NCI-H1436 treated with DMSO at 0.1 percent for 48 hours (cell line): Measurements from ENCODE around the gene PTPRJ.

Source experiments
- DNase-seq: peaks from one replicate; lab custom pipeline; 2025; lab: John Stamatoyannopoulos, UW

PTPRJ gene

DNA sequence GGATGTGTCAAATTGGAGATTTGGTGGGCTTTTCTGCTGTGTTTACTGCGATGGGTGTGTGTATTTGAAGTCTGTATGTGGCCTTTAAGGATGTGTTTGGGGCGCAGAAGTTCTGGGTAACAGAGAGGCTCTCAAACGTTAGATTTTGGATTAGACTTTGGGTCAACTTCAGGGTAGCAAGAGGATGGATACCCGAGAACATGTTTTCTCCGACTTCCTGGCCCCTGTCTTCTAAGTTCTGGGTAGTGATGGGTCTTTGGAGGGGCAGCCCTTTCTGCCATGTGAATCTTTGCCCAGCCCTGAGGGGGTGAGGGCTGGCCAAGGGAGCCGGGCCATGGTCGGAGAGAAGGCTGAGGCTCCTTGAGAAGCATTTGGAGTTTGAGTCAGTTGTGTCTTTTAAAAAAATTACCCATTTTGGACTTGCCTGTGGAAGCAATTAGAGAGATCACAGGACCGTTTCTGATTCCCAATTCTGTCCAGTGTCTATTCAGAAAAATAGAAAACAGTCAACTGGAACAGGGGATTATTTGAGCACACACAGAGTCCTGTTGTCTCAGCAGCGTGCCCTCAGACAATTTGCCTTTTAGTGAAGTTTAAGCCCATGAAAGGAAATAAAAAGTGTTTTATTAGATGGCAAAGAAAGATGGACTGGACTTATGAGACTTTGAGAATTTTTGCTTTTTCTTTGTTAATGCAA lies 114.4 kb downstream of the PTPRJ start:
- DNase-seq = no peak

DNA sequence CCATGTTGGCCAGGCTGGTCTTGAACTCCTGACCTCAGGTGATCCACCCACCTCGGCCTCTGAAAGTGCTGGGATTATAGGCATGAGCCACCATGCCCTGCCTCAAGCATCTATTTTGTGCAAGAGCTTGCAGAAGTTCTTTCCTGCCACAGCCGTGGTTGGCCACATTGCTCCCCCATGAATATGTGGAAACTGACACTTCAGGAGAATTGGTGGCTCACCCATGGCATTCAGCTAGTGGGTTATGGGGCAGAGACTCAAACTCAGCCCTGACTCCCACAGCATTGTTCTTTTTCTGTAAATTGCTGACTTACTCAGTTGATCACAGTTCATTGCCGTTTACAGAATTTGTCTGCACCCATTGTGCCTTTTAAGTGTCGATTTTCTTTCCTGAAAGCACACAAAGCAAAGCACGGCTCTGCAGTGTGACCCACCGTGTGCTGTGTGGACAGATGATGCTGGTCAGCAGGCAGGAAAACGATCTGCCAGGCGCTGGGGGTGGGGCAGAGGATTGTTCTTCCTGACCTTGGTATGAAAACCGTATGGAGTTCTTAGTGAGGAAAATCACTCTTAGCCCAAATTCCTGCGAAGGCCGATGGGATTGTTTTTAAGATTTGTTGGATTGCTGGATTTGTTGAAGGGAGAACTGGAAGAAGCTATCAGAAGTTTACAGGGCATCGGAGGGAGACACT lies 115.6 kb downstream of the PTPRJ start:
- no peak for DNase-seq

DNA sequence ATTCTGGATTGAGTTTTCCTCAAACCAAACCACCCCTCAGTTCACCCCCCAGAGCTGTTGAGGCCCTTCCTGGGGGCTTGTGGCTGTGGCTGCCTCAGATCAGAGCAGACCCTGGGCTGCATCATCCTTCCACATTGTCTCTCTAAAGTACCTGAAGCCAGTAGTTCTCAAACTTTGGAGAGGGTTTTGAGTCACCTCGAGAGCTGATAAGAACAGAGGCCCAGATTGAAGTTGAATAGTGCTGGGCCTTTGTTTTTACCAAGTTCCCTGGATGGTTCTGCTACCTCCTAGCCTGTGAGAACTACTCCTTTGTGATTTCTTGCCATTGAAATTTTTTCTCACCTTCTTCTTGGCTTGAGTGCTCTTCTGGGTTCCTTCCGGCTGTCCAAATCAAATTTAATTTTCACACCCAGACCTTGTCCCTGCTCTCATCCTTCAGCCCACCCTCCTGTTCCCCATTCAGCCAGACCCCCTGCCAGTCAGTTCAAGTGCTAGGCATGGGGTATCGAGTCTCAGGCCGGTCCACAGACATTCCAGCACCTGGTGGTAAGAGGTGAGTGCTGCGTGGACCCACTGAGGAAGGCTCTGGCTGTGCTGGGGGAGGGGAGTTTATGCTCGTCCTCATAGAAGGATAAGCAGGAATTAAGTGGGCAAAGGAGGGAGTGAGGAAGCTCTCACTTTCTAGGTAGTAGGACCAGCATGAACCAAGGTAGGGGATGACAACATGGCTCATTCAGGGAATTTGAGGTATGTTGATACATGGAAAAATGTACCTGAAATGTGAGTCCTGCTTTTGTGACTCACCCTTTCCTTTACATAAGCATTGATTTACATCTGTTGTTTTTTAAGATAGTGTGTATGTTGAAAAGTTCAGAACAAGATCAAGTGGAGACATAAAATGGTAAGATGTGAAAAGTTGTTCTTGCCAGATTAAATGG lies 116.5 kb downstream of the PTPRJ start:
- DNase-seq = no peak

DNA sequence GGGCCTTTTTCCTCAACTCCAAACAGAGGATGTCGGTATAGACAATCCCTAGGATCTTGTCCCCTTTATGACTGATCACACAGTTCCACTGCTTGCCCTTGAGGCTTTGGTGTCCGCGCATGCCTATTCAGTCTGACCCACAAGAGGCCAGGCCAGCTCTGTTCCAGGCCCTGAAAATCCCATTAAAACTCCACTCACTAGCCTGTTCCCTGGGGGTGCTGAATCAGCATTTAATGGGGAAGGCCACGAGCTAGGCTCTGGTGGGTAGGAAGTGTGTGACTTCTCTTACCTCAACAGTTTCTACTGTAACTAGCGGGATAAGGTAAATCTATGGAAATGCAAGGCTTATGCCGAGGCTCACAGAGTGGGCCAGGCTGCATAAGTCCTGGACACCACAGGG lies 117.7 kb downstream of the PTPRJ start:
- no peak for DNase-seq

DNA sequence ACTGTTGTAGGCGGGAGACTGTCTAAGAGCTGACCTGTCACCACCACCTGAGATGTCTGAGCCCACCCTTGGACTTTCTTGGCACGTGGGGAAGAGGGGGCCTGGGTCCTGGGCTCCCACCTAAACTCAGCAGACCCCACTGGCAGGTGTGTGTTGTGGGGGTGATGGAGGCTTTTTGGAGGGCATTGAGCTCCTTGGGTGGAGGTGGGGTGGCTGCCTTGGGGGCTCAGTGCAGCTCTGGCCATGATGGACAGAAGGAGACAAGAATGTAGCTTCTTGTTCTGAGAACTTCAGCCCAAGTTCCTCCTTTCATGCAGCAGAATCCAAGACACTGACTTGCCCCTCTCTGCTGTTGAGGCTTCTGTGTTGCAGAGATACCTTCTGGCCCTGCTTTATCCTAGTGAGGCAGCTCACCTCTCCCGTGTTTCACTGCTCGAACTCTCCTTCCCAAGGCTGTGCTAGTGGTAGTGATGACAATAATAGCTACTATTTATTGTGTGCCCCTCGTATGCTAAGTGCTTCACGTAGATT lies 119.6 kb downstream of the PTPRJ start:
- no peak for DNase-seq

DNA sequence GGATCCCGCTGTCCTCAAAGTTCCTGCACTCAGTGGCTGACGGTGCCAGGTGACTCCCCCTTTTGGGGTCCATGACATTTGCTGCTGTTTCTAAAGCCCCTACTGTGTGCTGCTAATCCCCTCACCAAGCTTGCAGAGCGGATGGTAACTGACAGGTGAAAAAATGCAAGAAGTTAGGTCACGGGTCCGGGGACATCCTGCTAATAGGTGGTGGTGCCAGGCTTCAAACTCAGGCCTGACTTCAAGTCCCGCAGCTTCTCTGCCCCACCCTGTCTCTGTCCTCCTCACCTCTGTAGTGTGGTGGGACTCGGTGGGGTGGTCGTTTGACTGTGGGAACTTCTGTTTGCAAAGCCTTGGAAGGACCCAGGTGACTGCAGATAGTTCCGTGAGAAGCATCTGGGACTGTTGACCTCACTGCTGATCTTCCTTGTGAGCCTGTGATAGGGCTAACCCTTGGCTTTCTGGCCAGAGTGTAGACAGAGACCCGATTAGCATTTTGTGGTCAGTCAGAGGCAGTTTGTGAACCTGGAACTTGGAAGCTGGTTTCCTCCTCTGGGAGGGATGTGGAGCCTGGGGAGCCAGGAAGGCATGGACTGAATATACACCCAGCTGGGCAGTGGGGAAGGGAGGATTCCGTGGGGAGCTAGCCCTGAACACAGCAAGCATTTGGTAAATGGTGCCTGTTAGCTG lies 120.8 kb downstream of the PTPRJ start:
- no peak for DNase-seq

DNA sequence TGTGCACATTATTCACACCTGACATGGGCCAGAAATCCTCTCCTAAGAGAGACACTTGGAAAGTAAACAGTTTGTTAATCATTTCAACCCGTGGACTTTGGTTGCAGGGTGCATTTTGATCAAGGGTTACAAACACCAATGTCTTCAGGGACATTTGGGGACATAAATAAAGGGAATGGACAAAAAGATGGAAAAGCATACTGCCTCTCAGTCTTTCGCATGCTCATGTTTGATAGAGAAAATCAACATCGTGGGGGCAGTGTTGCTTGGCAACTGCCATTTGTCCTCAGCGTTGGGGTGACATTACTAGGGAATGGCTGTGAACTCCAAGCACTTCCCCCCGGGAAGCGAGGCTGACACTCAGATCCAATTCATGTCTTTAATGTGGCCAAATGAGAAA lies 121.6 kb downstream of the PTPRJ start:
- no peak for DNase-seq

DNA sequence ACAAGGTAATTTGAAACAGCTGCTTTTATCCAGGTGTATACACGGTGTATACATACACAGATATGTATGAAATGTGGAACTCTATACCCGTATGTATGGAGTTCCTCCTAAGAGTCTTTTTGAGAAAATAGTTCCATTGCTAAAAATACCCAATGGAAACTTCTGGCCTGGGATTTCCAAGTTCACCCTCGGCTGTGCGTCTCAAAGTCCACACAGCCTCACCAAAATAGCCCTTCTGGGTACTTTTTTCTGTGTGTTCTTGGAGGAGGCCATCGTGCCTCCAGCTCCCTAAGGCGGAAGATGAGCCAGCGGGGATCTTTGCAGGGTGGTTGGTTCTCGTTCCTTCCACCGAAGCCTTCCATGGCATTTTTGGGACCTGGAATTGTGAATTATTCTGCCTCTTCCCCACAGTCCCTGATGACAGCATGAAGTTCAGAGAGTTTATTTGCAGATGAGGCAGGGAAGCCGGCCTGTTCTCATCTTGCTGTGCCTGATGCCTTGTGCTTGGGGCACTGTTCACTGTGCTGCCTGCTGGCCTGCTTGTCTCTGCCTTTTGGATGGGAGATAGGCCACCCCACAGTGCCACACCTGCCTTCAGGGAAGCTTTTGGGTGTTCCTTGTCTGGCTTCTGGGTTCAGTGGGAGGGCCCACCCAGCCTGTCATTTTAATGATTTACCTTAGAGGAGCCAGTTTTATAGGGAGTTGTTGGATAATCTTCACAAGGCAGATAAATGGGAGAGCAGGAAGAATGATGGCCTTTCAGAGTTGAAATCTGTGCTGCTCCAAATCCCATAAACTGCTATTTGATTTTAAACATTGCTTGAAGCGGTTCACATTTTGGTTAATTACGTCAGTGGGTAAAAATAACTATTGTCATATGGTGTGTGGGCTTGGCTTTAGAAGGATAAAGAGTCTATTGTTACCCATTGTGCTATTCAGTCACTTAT lies 123.5 kb downstream of the PTPRJ start:
- DNase-seq = no peak

DNA sequence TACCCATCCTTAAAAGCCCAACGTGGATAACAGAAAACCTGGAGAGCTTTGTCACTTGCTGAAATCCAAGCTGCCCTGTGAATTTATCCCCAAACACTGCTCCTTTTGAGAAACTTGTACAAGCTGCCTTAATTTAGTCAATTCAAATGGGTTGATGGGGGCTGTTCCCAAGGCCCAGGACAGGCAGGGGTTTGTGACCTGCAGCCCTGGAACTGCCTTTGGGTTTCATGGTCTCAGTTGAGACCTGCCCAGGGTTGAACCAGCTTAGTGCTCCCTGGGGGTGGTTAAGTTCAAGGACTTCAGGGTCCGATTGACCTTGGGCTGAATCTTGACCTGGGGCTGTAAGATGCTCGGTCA lies 124.2 kb downstream of the PTPRJ start:
- no peak for DNase-seq

DNA sequence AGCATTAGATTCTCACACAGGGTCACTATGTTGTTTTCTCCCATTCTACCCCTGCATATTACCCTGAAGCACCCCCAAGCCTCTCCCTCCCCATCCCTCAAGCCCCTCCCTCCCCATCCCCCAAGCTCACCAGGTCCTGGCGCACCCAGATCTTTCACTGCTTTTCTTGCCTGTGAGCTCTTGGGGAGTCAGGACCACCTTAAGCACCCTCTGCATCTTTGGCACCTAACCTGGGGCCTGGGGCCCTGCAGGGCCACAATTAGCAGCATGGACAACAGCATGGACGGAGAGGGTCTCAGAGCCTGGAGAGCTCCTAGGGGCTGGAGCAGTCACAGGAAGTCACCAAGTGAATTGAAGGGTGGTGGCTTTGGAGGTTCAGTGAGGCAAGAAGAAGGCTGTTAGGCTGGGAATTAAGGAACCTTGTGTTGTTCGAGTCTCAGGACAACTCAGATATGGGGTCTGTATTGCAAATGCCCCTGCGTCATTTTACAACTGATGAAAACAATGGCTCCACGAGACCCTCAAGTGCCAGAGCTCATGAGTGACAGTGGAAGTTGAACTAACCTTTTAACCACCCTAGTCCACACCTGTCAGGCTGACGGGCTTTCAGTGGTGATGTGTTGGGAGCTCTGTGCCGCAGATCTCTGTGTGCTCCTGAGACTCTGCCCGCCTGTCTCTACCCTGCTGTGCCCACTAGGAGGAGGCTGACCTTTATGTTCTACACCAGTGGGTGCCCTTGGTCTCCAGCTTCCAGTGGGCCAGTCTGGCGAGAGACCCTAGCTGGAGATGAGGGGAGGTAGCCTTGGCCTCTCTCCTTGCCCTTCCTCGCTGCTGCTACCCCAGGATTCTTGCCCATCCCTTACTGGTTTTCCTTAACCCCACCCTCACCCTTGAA lies 125.0 kb downstream of the PTPRJ start:
- no peak for DNase-seq

DNA sequence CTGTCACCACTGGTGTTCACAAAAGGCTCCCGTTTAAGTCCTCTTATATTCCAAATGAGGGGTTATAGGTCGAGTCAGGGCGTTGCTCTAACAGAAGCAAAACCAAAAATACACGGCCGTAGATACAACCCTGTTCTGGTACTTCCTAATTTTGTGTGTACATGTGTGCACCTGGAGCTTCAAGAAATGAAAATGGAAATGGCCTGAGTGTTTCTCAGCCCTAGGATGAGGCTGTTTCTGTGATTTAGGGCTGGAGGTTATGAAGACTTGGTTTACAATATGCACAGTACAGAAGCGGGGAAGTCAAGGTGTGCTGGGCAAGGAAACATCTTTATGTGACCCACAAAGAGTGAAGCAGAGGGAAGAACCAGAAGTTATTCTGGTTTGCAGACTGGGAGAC lies 125.8 kb downstream of the PTPRJ start:
- DNase-seq = no peak

DNA sequence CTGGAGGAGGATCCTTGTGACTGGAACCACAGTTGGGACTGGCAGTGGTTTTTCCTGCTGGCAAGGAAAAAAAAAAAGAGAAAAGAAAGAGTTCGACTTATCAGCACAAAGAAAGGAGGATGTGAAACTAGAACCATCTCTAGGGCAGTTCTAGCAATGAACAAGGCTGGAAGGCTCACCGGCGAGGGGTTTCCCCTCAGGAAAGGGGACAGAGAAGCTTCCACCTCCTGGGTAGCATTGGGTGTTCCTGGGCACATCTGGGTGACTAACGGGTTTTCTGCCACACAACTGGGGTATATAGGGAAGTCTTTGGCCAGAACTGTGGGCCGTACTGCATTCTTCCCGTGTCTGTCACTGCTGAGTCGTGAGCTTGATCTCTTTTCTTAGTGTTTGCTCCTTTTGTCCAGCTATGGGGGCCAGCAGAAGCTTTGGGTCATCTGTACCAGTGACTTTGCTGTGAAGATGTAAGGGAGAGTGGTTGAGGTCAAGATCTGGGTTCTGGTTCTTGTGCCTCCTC lies 126.9 kb downstream of the PTPRJ start:
- DNase-seq = no peak

DNA sequence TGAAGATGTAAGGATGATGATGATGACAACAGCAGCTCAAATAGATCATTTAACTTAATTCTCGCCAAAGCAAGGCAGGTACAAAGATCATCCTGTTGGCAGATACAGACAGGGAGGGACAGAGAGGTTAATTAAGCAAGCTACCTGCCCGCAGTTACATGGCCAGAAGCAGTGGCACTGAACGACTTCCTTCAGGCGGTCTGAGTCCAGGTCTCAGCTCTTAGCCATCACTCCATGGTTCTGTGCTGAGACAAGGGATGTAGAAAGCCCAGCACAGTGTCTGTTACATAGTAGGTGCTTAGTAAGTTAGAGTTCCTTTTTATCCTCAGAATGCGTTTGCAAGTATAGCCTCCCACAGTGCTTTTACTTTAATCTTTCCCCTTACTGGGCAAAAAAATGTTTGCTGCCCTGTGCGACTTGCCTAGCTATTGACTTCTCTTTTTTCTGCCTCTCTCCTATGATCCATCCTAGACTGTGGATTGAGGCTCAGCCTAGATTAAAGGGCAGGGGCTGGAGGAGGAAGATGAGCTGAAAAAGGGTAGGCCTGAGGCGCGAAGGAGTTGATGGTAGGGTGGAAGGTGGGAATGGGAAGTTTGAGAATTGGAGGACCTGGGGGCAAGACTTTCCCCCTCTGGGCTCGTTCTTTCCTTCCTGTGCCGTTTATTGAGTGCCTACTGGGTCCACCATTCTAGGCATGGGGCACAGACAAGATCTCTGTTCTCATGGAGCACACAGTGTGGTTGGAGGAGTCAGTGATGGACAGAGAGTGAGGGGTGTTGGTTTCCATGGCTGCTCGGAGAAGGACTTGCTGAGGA lies 128.1 kb downstream of the PTPRJ start:
- no peak for DNase-seq

DNA sequence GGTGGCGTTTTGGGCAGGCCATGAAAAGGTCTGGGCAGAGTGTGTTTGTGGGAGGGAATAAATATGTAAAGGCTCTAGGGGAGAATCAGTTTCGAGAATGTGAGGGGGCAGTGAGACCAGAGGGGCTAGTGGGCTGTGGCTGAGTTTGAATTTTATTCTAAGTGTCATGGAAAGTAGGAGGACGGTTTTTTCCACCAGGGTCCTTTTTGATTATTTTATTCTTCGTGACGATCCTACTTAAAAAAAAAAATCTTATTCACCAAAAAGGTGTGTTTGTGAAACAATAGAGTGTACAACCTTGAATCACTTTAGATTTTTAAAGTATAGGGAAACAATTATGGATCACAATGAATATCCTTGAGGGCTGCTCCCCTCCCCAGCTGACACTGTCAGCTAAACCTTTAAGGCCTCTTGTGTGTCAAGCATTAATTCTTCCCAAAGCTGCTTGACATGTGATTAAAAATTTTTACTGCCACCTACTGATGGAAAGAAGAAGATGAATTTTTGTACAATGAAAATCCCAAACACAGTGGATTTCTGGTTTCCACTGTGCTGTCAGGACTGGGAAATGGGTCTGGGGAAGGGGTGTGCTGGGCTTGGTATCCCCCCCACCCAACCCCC lies 128.8 kb downstream of the PTPRJ start:
- no peak for DNase-seq

DNA sequence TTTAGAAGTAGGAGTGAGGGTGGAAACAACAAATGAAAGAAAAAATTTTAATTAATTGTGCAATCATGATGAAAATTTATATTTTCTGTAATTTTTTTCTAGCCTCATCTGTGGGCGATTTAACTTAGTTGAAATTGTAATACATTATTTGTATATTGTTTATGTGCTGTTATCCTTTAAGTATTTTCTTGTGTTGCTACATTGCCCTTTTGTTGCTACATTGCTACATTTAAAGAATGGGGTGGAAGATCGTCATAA lies 130.1 kb downstream of the PTPRJ start:
- DNase-seq = no peak

DNA sequence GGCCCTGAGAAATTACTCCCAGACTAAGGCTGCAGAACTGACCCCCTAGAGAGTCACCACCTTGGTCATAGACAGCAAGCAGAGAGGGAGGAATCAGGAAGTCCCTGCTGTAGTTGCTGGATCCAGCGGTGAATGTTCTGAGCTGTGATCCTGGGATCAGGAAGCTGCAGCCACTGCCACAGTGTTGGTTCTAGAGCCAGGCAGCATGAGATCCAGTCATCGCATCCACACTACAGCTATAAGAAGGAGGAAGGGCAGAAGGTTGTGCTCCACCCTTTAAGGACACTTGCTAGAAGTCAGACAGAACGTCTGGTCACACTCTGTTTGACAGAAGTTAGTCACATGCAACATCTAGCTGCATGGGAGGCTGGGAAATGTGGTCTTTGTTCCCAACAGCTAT lies 131.5 kb downstream of the PTPRJ start:
- DNase-seq = no peak

DNA sequence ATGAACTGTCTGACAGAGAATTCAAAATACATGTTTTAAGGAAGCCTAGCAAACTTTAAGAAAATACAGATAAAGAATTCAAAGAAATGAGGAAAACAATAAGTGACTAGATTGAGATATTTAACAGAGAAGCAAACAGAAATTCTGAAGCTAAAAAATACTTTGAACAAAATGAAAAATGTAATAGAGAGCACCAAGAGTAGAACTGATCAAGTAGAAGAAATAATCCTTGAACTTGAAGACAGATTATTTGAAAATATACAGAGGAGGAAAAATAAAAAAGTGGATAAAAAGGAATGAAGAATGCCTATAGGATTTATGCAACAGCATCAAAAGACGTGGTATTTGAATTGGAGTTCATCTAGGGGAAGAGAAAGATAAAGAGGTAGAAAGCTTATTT lies 134.4 kb downstream of the PTPRJ start:
- DNase-seq = no peak

DNA sequence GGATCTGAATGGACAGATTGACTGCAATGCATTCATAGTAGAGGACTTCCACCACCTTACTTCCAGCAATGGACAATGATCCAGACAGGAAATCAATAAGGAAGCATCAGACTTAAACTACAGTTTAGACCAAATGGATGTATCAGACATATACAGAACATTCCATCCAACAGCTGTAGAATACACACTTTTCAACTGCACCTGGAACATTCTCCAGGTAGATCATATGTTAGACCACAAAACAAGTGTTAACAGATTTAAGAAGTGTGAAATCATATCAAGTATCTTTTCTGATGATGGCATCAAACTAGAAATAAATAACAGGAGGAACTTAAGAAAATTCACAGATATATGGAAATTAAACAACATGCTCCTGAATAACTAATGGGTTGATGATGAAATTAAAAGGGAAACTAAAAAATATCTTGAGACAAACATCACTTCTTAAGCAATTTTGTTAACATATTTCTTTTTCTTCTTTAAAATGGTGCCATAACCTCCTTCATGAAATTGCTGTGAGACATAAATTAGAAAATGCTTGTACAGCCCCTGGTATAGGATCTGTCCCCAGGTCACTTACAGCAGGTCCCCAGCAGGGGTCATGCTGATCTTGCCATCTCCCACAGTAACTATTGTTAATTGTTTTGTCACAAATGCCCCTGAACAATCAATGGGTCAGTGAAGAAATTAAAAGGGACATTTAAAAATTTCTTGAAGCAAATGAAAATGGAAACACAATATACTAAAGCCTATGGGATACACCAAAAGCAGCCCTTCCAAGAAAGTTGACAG lies 136.3 kb downstream of the PTPRJ start:
- no peak for DNase-seq
